MM.1S (cell line): Measurements from ENCODE around the gene GCC2.
"Not testable (repeated sequence)": the region's sequence is repeated elsewhere in the genome, so short reads cannot be mapped to it uniquely, and the experiment has no call there.

Source experiments
- CTCF ChIP-seq: fragments of 300-600 bp; sonication (generic); IDR thresholded peaks from 2 replicates; pipeline ENCODE4 v1.5.1; 2016; ENCODE audit warnings: antibody characterized with exemption, low read length, mixed read lengths
- EZH2 ChIP-seq: fragments of 300-600 bp; sonication (generic); optimal IDR thresholded peaks from 2 replicates; pipeline ENCODE3; 2017; ENCODE audit warnings: low read depth, mild to moderate bottlenecking, antibody characterized with exemption, low read length, mixed read lengths
- EZH2phosphoT487 ChIP-seq: fragments of 300-600 bp; sonication (generic); IDR thresholded peaks from 2 replicates; pipeline ENCODE4 v1.6.1; 2018; ENCODE audit warnings: antibody characterized with exemption, low read length

DNA sequence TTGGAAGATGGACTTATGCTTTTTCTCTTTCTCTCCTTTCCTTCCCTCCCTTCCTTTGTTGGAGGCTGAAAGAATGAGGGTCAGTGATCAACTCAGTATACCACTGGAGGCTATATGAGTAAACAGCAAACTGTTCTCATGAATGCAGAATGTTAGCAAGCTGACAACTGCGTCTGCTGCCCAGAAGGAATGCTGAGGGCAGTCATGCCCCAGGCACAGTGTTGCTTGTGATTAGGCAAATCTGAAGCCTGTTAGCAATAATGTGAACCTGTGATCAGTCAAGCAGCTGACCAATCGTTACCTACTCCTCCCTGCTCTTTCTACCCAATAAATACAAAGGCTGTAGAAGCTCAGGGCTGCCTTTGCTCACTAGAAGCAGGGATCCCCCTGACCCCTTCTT is 107.6 kb downstream of the GCC2 start:
- not testable (repeated sequence) for TF ChIP-seq CTCF, EZH2, EZH2phosphoT487
